22Rv1 (cell line): ENCODE results near the gene XRCC4.

Experiments
- ZFX ChIP-seq: fragments of 450-650 bp; IDR thresholded peaks from 2 replicates; pipeline ENCODE4 v1.6.1; 2017; ENCODE audit warnings: antibody characterized with exemption, borderline replicate concordance
- TF ChIP-seq, protein P1 (sequence below): fragments of 450-650 bp; IDR thresholded peaks from 2 replicates; pipeline ENCODE4 v1.5.1; 2017; ENCODE audit warnings: mild to moderate bottlenecking

DNA sequence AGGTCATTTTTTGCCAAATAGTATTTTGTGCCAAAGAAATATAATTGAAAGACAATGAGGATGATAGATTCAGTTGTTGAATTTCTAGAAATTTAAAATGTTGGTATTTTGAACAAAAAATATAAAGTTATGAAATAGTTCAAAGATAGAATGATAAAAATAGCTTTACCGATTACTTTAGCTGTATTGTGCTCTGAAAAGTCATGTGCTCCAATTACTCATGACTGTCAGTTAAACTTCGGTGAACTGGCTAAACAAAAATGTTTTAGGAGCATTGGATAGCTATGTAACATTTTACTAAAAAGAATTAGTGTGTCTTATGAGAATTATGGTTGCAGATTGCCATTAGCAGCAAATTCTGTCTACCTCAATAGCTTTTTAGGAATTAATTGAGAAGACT, 216.9 kb downstream of the XRCC4 start:
- TF ChIP-seq, protein P1, sequence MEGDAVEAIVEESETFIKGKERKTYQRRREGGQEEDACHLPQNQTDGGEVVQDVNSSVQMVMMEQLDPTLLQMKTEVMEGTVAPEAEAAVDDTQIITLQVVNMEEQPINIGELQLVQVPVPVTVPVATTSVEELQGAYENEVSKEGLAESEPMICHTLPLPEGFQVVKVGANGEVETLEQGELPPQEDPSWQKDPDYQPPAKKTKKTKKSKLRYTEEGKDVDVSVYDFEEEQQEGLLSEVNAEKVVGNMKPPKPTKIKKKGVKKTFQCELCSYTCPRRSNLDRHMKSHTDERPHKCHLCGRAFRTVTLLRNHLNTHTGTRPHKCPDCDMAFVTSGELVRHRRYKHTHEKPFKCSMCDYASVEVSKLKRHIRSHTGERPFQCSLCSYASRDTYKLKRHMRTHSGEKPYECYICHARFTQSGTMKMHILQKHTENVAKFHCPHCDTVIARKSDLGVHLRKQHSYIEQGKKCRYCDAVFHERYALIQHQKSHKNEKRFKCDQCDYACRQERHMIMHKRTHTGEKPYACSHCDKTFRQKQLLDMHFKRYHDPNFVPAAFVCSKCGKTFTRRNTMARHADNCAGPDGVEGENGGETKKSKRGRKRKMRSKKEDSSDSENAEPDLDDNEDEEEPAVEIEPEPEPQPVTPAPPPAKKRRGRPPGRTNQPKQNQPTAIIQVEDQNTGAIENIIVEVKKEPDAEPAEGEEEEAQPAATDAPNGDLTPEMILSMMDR = no peak
- no peak for TF ChIP-seq ZFX
